NCI-H1436 treated with DMSO at 0.1 percent for 48 hours (cell line): ENCODE results near the gene HIVEP3.
"Not testable (repeated sequence)": the region's sequence is repeated elsewhere in the genome, so short reads cannot be mapped to it uniquely, and the experiment has no call there.

Source experiments
- DNase-seq: peaks from one replicate; lab custom pipeline; 2025; lab: John Stamatoyannopoulos, UW

HIVEP3 gene

DNA sequence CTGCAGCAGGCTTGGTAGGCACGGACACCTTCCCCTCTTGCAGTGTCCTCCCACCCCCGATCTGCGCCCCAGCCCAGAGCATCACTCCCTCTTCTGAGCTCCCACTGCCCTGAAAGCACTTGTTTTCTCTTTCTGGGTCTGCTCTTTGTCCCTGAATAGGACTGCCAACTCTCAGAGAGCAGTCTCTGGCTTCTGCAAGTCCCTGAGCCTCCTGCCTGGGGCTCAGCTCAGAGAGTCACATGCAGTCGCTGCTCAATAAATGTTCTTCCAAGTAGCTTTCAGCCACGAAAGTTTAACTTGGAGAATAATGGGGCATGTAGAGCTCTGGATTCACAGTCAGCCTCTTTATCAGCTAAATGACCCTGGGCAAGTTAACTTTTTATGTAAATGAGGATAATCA lies 205.6 kb downstream of the HIVEP3 start:
- DNase-seq, result no peak

DNA sequence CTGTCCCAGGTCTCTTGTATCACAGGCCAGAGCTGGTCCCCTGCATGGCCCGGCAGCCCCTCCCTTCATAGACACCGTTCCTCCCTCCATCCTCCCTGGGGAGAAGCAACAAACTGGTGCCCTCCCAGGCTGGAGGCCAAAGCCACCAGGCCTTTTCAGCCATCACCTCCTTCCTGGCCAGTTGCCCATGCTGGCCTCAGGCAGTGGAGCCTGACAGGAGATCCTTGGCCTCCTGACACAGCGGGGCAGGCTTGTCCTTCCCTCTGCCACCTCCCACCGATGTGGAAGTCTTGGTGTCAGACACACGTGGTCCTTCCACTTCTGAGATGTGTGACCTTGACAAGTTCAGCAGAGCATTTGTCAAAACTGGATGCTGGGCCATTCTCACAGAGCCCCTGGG lies 206.0 kb downstream of the HIVEP3 start:
- DNase-seq, result no peak

DNA sequence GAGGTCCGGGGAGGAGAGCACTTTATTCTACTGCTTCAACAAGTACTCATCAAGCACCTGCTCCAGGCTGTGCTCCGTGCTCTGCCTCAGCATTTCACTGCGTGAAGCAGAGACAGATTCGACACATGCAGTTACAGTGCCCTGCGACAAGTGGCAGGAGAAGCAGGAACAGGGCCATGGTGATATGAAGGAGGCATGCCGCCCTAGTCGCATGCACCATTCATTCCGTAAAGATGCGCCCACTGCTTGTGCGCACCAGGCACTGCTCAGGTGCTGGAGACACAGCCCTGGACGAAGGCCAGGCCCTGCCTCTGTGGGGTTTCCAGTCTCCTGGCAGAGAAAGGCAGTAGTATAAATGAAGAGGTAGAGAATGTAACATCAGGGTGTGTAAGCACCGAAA lies 206.6 kb downstream of the HIVEP3 start:
- DNase-seq, result no peak

DNA sequence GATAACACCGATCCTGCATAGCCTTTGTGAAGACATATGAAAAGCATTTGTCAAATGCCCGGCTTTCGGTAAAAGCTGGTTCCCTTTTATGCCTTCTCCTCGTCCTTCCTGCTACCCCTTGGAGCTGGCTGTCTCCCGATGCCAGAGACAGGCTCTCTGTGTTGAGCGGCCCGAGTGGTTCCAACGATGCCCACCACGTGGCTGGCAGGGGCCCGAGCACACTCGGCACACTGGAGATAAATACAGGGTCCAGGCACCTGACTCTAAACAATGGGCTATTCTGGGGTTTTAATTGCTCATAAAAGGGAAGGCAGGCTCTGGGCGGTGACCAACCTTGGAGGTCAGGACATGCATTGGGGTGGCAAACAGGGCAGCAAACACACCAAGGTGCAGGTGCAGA lies 207.1 kb downstream of the HIVEP3 start:
- no peak for DNase-seq

DNA sequence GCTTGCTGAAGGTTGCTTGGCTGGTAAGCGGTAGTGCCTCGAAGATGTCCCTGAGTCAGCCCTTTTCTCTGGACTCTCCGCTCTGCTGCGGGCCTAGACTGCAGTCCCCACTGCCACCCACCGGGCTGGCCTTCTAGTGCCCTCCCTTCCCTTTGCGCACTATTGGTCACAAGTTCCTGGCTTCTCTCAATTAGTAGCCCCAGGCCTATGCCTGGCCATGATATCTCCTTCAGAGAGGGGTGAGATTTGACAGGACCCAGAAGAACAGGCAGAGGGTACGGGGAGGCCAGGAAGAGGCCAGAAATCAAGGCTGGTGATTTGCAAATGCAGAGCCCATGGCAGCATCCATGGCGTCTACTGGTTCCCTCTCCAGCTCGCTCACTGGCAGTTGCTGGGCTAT lies 207.7 kb downstream of the HIVEP3 start:
- DNase-seq, result no peak

DNA sequence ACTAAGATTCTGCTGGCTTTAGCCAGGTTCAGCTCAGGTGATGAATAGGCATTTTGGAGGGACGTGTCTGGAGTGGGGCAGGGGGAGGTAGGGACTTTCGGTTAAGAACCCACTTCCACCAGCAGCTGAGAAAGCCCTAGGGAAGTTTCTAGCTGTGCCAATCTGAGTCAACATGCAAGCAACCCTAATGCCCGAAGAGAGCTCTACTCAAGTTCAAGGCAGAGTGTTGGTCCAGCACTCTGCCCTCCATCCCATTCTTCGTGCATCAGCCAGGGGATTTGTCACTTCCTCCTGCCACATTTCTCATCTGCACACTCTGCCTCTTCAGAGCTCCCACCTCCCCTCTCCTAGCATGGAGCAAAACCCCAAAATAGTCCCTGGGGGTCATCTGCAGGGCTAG lies 208.8 kb downstream of the HIVEP3 start:
- no peak for DNase-seq

DNA sequence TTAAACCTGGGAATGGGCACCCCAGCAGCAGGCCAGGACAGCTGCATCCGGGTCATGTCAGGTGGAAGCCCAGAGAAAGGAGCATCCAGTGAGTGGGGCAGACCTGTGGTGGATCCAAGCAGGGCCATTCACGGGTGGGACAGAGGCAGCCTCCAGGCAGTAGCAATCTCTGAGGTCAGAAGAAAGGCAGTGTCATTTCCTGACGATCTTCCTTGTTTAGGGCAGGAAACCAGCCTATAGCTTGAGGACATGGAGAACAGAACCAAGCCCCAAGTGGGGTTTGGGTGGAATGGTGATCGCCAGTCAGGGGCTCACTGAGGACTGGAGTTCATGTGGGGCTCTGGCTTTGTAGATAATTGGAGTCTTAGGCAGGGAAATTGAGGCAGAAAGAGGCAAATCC lies 209.4 kb downstream of the HIVEP3 start:
- DNase-seq, result no peak

DNA sequence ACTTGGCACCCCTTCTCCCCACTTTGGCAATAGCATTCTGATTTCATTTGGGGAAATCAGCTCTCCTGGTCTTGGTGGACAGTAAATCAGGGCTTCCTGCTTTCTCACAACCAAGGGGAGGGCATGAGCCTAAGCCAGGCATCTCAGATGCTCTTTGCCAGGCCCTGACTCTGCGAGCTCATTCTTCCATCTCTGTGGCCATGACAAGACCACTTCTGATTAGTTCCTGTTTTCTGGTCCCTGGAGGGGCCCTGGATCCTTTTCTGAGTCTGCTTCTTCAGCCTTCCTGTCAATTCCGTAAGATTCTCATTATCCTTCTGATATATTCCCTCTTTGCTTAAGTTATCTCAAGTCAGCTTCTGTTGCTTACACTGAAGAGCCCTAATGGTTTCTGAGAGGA lies 210.4 kb downstream of the HIVEP3 start:
- no peak for DNase-seq

DNA sequence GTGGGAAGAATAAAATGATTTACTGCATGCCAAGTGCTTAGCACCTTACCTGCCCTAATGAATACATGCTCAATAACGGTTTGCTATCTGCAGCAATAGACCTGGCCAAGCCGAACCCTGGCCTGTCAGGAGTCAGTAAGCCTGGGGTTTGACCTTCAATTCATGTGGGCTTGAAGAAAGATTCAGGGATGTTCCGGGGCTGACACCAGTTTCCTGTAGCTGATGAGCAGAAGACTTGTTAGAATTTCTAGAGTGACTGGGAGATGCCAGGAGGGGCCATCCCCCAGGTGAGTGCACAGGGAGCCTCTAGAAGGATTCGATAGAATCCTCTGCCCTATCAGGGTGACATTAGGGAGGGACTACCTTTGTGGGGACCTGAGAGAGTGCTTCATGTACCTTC lies 210.9 kb downstream of the HIVEP3 start:
- no peak for DNase-seq

DNA sequence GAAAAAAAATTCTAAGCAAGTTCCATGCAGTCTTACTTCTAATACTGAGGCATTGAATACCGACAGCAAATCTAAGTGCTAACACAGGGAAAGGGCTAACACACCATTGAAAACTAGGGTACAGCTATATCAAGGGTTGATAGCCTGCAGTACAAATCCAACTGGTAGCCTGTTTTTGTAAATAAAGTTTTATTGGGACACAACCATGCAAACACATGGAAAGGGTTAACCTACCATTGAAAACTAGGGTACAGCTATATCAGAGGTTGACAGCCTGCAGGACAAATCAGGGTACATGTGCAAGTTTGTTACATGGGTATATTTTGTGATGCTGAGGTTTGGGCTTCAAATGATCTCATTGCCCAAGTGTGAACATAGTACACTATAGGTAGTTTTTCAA lies 212.9 kb downstream of the HIVEP3 start:
- DNase-seq, result no peak

DNA sequence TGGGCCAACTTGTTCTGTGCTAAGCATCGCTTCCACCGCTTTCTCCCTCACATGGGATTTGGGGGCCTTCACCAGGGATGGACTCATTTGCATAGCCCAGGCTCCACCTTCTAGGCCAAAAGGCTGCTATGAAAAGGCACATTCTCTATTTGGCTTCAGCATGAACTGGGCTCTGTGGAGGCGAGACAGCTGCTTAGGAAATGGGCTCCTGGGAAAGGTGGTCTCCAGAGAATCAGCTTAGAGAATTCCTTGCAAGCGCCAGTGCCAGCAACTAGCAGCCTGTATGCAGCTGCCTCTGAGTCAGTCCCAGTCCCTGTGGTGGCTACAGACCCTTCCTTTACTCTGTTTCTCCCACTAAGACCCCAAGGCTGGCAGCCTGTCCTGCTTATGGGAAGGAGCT lies 214.5 kb downstream of the HIVEP3 start:
- no peak for DNase-seq

DNA sequence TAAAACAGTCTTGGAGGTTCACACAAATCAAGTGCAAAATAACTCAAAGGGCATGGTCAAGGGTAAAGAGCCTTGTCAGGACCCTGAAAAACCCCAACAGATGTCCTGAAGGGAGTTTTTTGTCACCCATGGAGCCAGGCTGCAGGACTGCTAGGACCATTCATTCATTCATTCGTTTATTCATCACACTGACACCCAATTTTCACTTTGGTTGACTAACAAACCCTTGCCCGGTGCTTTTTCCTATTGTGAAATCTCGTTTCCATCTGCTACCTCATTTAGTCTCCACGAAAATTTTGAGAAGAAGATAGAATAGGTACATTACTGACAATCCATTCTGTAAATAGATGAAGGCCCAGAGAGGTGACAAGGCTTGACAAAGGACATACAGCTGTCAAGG lies 216.0 kb downstream of the HIVEP3 start:
- DNase-seq, result no peak

DNA sequence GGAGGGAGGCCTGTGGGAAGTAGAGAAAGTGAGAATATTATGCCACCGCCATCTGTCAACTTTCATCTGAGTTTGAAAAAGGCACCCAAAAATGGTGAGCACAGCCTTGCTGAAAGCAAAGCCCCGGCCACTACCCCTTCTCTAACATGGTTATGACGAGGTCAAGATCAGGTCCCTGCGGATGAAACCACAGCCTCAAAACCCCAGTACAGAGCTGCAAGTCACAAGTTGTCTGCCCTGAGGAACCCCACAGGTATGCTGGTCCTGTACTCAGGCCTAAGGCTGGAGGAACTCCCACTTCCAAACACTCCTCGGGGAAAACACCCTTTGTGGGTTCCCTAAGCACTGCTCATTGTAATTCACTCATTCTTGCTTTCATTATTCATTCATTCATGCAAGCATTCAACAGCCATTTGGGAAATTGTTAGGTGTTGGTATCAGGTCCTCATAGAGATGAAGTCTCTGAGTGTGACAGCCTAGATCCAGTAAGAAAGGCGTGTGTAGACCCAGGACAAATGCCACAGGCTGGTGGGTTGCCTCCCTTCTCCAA lies 217.7 kb downstream of the HIVEP3 start:
- DNase-seq, result no peak

DNA sequence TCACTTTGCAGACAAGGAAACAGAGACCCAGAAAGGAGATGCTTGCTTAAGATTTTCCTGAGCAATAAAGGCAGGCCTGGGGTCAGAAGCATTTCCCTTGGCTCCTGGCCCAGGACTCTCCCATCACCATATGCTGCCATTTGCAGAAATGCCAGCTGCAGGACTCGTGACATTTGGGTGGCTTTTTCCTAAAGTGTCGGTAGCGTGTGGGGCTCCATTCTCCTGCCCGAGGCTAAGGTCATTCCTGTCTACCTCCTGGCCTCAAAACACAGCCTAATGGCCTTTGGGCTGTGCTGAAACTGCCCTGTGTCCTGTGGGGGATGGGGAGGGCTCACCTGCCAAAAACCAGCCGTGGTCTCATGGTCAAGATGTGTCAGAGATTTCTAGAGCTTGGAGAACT lies 218.1 kb downstream of the HIVEP3 start:
- DNase-seq, result no peak

DNA sequence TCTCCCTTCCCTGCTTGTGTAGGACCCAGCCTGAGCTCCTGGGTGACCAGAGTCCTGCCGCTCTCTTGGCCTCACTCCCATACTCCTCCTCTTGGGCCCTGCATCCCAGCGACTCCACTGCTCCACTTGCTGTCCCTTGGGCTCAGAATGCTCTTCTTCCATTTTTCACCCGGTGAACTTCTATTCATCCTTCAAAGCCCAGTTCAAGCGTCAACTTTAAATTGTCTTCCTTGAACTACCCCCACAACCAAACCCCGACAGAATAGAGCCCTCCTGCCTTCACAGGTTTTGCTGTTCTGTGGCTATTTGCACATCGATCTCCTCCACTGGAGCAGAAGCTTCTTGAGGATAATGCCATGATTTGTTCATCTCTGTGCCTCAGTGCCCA lies 218.9 kb downstream of the HIVEP3 start:
- no peak for DNase-seq

DNA sequence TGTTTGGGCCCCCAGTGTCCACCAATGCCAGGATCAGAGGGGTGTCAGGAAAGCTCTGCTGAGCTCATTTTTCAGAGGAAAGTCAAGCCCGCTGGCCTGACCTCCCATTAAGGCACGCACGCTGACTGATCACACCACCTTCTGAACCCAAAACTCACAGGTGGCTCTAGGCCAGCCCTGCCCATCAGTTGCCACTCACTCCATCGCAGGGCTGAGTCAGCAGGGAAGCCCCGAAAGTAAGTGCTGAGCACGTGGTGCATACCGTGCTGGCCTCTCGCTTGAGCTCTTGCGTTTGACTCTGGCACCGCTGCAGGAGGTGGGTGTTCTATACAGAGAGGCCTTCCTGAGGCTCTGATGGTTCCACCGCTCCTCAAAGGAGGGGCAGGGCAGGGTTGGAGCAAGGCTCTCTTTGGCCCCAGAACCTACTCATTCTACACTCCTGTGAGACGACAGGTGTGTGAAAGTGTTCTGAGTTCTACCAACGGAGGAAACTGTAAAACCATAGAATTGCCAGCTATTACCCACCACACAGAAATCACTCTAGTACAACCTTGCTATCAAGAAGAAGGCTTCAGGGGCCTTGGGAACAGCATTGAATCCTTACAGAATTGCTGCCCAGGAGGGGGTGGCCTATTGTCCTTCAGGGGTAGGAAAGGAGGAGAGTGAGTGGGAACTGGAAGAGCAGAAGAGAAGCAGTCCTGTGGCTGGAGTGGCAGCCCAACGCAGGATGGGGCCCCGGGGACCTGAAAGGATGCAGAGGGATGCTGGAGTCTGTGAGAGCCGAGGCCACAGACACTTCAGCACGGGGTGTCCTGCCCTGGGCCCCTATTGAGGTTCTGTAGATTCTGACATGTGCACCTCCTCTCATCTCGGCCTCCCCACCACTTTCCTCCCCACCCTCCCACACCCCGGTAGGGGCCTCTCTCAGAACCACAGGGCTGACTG lies 219.5 kb downstream of the HIVEP3 start:
- DNase-seq, result no peak

DNA sequence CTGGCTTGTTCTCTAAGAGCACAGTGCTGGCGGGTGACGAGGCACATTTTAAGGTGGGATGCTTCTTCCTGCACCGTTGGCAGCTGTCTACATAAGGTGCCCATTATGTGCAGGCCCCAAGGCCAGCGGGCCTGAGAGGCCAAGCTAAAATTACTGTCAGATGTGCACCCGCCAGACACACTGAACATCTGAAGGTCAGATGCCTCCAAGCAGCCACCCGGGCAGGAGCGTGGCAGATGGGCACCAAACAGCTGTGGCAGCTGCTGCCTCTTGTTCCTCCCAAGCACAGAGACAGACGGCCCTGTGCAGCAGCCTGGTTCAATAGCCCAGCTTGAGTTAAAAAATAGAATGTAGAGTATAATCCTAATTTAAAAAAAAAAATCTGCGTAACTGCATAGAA lies 222.3 kb downstream of the HIVEP3 start:
- no peak for DNase-seq

DNA sequence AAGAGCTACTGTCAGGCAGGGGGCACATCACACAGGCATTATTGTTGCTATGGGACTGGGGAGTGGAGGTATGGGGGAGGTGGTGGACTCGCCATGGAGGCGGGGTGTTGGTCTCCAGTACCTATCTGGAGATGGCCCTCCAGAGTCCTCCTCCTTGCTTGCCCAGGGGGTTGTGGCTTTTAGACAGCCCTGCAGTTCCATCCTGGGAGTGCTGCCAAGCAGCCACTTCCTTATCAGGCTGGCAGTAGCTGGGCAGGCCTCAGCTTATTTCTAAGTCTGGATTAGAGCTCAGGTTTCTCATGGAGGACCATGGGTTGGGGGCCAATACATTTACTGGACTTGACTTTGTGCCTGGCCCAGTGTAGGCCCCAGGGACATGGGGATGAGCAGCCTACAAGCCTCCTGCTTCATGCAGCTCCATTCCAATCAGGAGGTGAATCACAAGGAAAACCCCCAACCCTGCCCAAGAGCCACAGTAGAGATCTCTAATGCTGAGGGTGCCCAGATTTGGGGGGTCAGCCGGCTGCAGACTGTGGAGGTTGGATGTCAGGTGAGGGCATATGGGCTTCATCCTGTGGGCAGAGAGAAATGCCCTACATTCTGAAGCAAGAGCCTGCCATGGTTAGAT lies 223.5 kb downstream of the HIVEP3 start:
- no peak for DNase-seq

DNA sequence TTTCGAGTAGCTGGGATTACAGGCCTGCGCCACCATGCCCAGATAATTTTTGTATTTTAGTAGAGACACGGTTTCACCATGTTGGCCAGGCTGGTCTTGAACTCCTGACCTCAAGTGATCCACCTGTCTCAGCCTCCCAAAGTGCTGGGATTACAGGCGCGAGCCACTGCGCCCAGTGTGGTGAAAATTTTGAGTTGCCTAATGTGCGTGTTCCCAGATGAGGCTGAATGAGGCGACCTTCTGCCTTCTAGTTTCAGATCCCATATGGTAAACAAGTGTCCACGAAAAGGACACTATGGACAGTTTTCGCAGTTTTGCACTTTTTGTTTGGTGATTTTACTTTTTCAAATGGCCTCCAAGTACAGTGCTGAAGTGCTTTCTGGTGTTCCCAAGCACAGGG lies 226.8 kb downstream of the HIVEP3 start:
- DNase-seq, result not testable (repeated sequence)

DNA sequence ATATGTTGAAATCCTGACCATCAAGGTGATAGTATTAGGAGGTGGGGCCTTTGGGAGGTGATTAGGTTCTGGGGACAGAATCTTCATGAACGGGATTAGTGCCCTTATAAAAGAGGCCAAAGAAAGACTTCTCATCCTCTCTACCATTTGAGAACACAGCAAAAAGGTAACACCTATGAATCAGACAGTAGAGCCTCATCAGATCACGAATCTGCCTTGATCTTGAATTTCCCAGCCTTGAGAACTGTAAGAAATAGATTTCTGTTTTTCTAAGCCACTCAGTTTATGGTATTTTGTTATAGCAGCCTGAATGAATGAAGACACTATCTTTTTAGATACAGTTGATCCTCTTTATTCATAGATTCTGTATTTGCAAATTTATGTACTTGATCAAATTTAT lies 227.3 kb downstream of the HIVEP3 start:
- DNase-seq, result no peak

DNA sequence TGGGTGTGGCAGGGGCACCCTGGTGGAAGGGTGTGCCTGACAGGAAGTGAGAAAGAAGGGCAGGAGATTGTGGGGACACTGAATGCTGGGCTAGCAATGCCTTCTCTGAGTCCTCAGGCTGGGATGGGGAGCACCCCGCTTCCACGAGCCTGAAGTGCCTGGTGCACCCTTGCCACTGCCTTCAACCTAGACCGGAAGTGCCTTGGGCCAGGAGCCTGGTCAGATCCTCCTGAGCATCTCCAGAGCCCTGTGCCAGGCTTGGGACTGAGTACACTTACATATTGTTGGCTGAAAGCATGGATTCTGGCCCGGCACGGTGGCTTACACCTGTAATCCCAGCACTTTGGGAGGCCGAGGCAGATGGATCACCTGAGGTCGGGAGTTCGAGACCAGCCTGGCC lies 228.4 kb downstream of the HIVEP3 start:
- no peak for DNase-seq

DNA sequence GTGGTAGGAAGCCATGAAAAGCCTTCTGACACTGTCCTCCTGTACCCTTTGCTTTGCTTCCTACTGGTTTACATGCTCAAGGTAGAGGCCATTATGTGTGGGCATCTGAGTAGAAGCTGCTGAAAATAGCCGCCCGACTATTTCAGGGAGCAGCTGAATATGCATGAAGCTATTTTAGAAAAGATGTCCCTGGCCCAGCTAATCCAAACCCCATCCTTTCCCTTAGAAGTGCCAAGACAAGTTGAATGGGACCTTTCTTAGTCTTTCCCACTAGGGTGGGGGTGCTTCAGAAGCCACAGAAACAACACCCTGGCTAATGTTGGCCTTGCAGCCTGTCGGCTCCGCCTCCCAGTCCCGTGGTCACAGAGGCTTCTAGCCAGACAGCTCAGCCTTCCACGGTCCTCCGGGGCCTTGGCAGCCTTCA lies 229.2 kb downstream of the HIVEP3 start:
- no peak for DNase-seq

DNA sequence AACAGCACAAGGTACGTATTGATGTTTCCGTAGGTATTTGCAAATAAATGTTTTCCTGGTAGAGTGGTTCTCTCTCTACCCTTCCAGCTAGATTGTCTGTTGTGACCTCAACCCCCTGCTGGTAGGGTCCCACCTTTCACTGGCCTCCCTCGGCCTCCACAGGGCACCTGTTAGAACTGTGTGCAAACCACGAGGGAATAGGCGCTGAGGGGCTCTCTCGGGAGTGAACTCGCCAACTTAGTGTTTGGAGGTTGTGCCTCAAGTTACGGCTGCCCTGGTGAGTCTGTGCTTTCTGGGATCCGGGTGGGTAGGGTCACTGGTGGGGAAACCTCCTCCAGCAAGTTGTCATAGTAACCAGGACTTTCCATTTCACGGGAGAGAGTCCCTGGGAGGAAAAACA lies 229.6 kb downstream of the HIVEP3 start:
- no peak for DNase-seq
